ENCODE measurements around the gene SCPEP1. TPM values are rescaled to one million over a fixed set of nuclear protein-coding genes. Genes with fewer than 3 reads are reported as not detected.

The SCPEP1 gene
- total and polyA plus RNA-seq, 10 of the 15 experiments (the other 5 are each of a cell fraction or from before 2014, with no cell fraction given), result 31.2 to 80.2 (median 40.7) TPM

GRCh38 chr17:57032343-57032742 is 54.4 kb downstream of the SCPEP1 start (continued):
- TF ChIP-seq, protein P1, sequence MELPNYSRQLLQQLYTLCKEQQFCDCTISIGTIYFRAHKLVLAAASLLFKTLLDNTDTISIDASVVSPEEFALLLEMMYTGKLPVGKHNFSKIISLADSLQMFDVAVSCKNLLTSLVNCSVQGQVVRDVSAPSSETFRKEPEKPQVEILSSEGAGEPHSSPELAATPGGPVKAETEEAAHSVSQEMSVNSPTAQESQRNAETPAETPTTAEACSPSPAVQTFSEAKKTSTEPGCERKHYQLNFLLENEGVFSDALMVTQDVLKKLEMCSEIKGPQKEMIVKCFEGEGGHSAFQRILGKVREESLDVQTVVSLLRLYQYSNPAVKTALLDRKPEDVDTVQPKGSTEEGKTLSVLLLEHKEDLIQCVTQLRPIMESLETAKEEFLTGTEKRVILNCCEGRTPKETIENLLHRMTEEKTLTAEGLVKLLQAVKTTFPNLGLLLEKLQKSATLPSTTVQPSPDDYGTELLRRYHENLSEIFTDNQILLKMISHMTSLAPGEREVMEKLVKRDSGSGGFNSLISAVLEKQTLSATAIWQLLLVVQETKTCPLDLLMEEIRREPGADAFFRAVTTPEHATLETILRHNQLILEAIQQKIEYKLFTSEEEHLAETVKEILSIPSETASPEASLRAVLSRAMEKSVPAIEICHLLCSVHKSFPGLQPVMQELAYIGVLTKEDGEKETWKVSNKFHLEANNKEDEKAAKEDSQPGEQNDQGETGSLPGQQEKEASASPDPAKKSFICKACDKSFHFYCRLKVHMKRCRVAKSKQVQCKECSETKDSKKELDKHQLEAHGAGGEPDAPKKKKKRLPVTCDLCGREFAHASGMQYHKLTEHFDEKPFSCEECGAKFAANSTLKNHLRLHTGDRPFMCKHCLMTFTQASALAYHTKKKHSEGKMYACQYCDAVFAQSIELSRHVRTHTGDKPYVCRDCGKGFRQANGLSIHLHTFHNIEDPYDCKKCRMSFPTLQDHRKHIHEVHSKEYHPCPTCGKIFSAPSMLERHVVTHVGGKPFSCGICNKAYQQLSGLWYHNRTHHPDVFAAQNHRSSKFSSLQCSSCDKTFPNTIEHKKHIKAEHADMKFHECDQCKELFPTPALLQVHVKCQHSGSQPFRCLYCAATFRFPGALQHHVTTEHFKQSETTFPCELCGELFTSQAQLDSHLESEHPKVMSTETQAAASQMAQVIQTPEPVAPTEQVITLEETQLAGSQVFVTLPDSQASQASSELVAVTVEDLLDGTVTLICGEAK (IDR thresholded peaks at IDR 0.05; ENCODE audit: borderline replicate concordance), result no peak

GRCh38 chr17:57033296-57033695 is 55.4 kb downstream of the SCPEP1 start:
- H3K9me3 ChIP-seq (replicated peaks; ENCODE audit: control insufficient read depth, insufficient read depth, low read length), result no peaks in the 10 kb centered on the region; the same call in 2 of the 3 replicates
- ATAC-seq (no peak), DNase-seq (ENCODE audit: low read depth, low spot score) (no peak), FAIRE-seq (no peak)
- intact Hi-C loops (cut with micrococcal nuclease; ENCODE audit: unreplicated experiment), result no loop called here
- no peak overlapping the region for H3K4me3 ChIP-seq
- CTCF ChIA-PET, result no interaction called here
- POLR2A ChIA-PET, result interaction anchor here (0.7 kb wide), 1 partner anchor 23 kb away, joined by 5 read pairs; no protein-coding TSS in a partner anchor
- H3K4me2 ChIP-seq (ENCODE audit: control insufficient read depth, insufficient read depth), result no peak overlapping the region
- no peak overlapping the region for H3K9ac ChIP-seq (ENCODE audit: control insufficient read depth, insufficient read depth, low read length)
- H2AFZ ChIP-seq (ENCODE audit: control insufficient read depth, low read depth, low read length), result no peak overlapping the region
- no peaks in the 10 kb centered on the region for H3K36me3 ChIP-seq (ENCODE audit: control insufficient read depth in 2 of 2, insufficient read depth in 2 of 2, low read length in 1 of 2)
- 2% methylated on average over 3 of the region's 3 CpGs for WGBS (ENCODE audit: insufficient coverage, insufficient replicate concordance, low lambda C conversion rate, missing lambda C conversion rate)
- no peak overlapping the region for H3K27ac ChIP-seq (ENCODE audit: control insufficient read depth, insufficient read depth)
- no peaks in the 10 kb centered on the region for H4K20me1 ChIP-seq (ENCODE audit: control insufficient read depth, insufficient read depth)
- no TSS peak for BruUV-seq (replicated peaks)
- H3K79me2 ChIP-seq (ENCODE audit: control insufficient read depth, insufficient read depth, low read length), result no peaks in the 10 kb centered on the region
- no peaks in the 10 kb centered on the region for H3K4me1 ChIP-seq (ENCODE audit: control insufficient read depth, insufficient read depth, low read length)
- in situ Hi-C loops (cut with MboI), result no loop called here
- H3K27me3 ChIP-seq (replicated peaks in 1 of 2; ENCODE audit: control insufficient read depth in 2 of 2, insufficient read depth in 2 of 2, low read length in 1 of 2), result peaks cover 0 to 4% of the 10 kb centered on the region in 2 experiments; a peak in 2 of 4 replicates
- RAD21 ChIA-PET (ENCODE audit: unreplicated experiment), result interaction anchor here (0.8 kb wide), 1 partner anchor 53 kb away, joined by 3 read pairs; no protein-coding TSS in a partner anchor
- SMC1A ChIA-PET (ENCODE audit: uncharacterized antibody, unreplicated experiment), result no interaction called here
- TF ChIP-seq ZNF207 (IDR thresholded peaks at IDR 0.05; ENCODE audit: borderline replicate concordance), result no peak
- no peak for TF ChIP-seq ZNF622 (IDR thresholded peaks at IDR 0.05)
- TF ChIP-seq E2F4 (IDR thresholded peaks at IDR 0.05; ENCODE audit: low read depth, low read length), result no peak
- TF ChIP-seq, protein P2, sequence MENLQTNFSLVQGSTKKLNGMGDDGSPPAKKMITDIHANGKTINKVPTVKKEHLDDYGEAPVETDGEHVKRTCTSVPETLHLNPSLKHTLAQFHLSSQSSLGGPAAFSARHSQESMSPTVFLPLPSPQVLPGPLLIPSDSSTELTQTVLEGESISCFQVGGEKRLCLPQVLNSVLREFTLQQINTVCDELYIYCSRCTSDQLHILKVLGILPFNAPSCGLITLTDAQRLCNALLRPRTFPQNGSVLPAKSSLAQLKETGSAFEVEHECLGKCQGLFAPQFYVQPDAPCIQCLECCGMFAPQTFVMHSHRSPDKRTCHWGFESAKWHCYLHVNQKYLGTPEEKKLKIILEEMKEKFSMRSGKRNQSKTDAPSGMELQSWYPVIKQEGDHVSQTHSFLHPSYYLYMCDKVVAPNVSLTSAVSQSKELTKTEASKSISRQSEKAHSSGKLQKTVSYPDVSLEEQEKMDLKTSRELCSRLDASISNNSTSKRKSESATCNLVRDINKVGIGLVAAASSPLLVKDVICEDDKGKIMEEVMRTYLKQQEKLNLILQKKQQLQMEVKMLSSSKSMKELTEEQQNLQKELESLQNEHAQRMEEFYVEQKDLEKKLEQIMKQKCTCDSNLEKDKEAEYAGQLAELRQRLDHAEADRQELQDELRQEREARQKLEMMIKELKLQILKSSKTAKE (IDR thresholded peaks at IDR 0.05; ENCODE audit: low read depth, poor library complexity, severe bottlenecking), result no peak
- TF ChIP-seq ELK1 (IDR thresholded peaks at IDR 0.05; ENCODE audit: low read depth, low read length), result no peak
- TF ChIP-seq NFIC (IDR thresholded peaks at IDR 0.05; ENCODE audit: low read depth, low read length), result no peak
- no peak for TF ChIP-seq ZSCAN29 (IDR thresholded peaks at IDR 0.05)
- TF ChIP-seq GABPA (IDR thresholded peaks at IDR 0.05; ENCODE audit: low read depth), result no peak
- no peak for TF ChIP-seq POU2F2 (IDR thresholded peaks at IDR 0.05; ENCODE audit: borderline replicate concordance, low read depth, low read length)
- no peak for TF ChIP-seq SREBF2 (IDR thresholded peaks at IDR 0.05; ENCODE audit: low read length)
